ENCODE measurements around the gene MAPK4.

The MAPK4 gene

DNA sequence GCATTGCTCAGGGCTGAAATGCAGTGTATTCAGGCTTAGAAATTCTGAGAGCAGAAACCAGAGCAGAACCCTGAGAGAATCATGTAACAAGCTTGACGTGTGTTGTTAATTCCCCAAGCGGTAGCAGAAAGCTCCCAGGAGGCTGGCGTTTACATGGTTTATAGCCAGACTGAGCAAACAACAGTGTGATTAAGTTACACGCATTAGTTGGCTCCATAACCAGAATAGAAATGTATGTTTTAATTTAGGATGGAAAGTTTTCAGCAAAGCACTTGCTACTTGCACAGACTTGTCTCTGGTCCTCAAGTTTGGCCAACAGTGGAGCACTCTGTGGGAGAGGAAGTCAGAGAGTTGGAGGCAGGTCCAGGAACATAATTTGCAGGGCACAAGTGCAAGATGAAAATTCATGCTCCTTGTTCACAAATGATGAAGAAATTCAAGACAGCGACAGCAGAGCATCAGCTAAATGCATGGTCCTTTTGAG lies 69.3 kb downstream of the MAPK4 start (continued):
- TF ChIP-seq ZEB2 (tag by site-specific recombination; IDR thresholded peaks at IDR 0.05), result peak; percentile 99
- no peak for TF ChIP-seq ZNF223 (tag by site-specific recombination; IDR thresholded peaks at IDR 0.05)
- TF ChIP-seq, protein P1, sequence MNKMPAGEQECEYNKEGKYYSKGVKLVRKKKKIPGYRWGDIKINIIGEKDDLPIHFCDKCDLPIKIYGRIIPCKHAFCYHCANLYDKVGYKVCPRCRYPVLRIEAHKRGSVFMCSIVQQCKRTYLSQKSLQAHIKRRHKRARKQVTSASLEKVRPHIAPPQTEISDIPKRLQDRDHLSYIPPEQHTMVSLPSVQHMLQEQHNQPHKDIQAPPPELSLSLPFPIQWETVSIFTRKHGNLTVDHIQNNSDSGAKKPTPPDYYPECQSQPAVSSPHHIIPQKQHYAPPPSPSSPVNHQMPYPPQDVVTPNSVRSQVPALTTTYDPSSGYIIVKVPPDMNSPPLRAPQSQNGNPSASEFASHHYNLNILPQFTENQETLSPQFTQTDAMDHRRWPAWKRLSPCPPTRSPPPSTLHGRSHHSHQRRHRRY (tag by site-specific recombination; IDR thresholded peaks at IDR 0.05), result no peak
- peak; percentile 68; the same call in 1 of the 2 replicates for TF ChIP-seq ZBTB21 (tag by site-specific recombination; IDR thresholded peaks at IDR 0.05)
- TF ChIP-seq KLF9 (tag by site-specific recombination; IDR thresholded peaks at IDR 0.05; ENCODE audit: low read depth), result no peak
- TF ChIP-seq ZNF561 (tag by site-specific recombination; IDR thresholded peaks at IDR 0.05; ENCODE audit: borderline replicate concordance), result peak; percentile 89
- peak; percentile 99 for TF ChIP-seq GLIS1 (tag by site-specific recombination; IDR thresholded peaks at IDR 0.05)
- TF ChIP-seq BCL11A (tag by site-specific recombination; IDR thresholded peaks at IDR 0.05; ENCODE audit: low read depth), result peak; percentile 86; the same call in 1 of the 2 replicates
- TF ChIP-seq, protein P2, sequence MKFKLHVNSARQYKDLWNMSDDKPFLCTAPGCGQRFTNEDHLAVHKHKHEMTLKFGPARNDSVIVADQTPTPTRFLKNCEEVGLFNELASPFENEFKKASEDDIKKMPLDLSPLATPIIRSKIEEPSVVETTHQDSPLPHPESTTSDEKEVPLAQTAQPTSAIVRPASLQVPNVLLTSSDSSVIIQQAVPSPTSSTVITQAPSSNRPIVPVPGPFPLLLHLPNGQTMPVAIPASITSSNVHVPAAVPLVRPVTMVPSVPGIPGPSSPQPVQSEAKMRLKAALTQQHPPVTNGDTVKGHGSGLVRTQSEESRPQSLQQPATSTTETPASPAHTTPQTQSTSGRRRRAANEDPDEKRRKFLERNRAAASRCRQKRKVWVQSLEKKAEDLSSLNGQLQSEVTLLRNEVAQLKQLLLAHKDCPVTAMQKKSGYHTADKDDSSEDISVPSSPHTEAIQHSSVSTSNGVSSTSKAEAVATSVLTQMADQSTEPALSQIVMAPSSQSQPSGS (tag by site-specific recombination; IDR thresholded peaks at IDR 0.05; ENCODE audit: low read depth), result peak; percentile 68
- TF ChIP-seq PRDM1 (tag by site-specific recombination; IDR thresholded peaks at IDR 0.05), result peak; percentile 23; the same call in 1 of the 2 replicates
- TF ChIP-seq ZNF19 (tag by site-specific recombination; IDR thresholded peaks at IDR 0.05; ENCODE audit: low read depth), result no peak
- TF ChIP-seq ZNF394 (tag by site-specific recombination; IDR thresholded peaks at IDR 0.05; ENCODE audit: borderline replicate concordance), result peak; percentile 79
- TF ChIP-seq ZNF629 (tag by site-specific recombination; IDR thresholded peaks at IDR 0.05), result peak; percentile 94
- no peak for TF ChIP-seq SALL2 (tag by site-specific recombination; IDR thresholded peaks at IDR 0.05; ENCODE audit: borderline replicate concordance)
- no peak; the same call in 1 of the 2 replicates for TF ChIP-seq ZFP3 (tag by site-specific recombination; IDR thresholded peaks at IDR 0.05; ENCODE audit: low read depth)
- TF ChIP-seq ZNF416 (tag by site-specific recombination; IDR thresholded peaks at IDR 0.05), result no peak
- no peak for TF ChIP-seq ZNF530 (tag by site-specific recombination; IDR thresholded peaks at IDR 0.05; ENCODE audit: low read depth)
- TF ChIP-seq ZFP69B (tag by site-specific recombination; IDR thresholded peaks at IDR 0.05), result peak; percentile 61
- TF ChIP-seq, protein P3, sequence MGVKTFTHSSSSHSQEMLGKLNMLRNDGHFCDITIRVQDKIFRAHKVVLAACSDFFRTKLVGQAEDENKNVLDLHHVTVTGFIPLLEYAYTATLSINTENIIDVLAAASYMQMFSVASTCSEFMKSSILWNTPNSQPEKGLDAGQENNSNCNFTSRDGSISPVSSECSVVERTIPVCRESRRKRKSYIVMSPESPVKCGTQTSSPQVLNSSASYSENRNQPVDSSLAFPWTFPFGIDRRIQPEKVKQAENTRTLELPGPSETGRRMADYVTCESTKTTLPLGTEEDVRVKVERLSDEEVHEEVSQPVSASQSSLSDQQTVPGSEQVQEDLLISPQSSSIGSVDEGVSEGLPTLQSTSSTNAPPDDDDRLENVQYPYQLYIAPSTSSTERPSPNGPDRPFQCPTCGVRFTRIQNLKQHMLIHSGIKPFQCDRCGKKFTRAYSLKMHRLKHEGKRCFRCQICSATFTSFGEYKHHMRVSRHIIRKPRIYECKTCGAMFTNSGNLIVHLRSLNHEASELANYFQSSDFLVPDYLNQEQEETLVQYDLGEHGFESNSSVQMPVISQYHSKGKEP (tag by site-specific recombination; IDR thresholded peaks at IDR 0.05), result peak; percentile 97
- 0 out of 2 replicates have a peak, but pooled peaks have one; percentile 60 for TF ChIP-seq ZNF239 (tag by site-specific recombination; IDR thresholded peaks at IDR 0.05)
- TF ChIP-seq, protein P4, sequence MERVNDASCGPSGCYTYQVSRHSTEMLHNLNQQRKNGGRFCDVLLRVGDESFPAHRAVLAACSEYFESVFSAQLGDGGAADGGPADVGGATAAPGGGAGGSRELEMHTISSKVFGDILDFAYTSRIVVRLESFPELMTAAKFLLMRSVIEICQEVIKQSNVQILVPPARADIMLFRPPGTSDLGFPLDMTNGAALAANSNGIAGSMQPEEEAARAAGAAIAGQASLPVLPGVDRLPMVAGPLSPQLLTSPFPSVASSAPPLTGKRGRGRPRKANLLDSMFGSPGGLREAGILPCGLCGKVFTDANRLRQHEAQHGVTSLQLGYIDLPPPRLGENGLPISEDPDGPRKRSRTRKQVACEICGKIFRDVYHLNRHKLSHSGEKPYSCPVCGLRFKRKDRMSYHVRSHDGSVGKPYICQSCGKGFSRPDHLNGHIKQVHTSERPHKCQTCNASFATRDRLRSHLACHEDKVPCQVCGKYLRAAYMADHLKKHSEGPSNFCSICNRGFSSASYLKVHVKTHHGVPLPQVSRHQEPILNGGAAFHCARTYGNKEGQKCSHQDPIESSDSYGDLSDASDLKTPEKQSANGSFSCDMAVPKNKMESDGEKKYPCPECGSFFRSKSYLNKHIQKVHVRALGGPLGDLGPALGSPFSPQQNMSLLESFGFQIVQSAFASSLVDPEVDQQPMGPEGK (tag by site-specific recombination; IDR thresholded peaks at IDR 0.05), result peak; percentile 49; the same call in 1 of the 2 replicates
- peak; percentile 87 for TF ChIP-seq ZNF391 (tag by site-specific recombination; IDR thresholded peaks at IDR 0.05; ENCODE audit: borderline replicate concordance, low read depth)
- TF ChIP-seq ZNF837 (tag by site-specific recombination; IDR thresholded peaks at IDR 0.05), result peak; percentile 35; the same call in 1 of the 2 replicates
- TF ChIP-seq SCRT2 (tag by site-specific recombination; IDR thresholded peaks at IDR 0.05), result peak; percentile 56
- TF ChIP-seq ZNF677 (tag by site-specific recombination; IDR thresholded peaks at IDR 0.05), result no peak
- no peak for TF ChIP-seq GLI4 (tag by site-specific recombination; IDR thresholded peaks at IDR 0.05)
- no peak for TF ChIP-seq ZNF670 (tag by site-specific recombination; IDR thresholded peaks at IDR 0.05; ENCODE audit: low read depth)
- no peak for TF ChIP-seq ZNF211 (tag by site-specific recombination; IDR thresholded peaks at IDR 0.05; ENCODE audit: low read depth)
- no peak for TF ChIP-seq ZNF221 (tag by site-specific recombination; IDR thresholded peaks at IDR 0.05; ENCODE audit: borderline replicate concordance)
- TF ChIP-seq ZNF548 (tag by site-specific recombination; IDR thresholded peaks at IDR 0.05), result no peak
- TF ChIP-seq OVOL3 (tag by site-specific recombination; IDR thresholded peaks at IDR 0.05), result peak; percentile 99
- peak; percentile 77 for TF ChIP-seq ZNF596 (tag by site-specific recombination; IDR thresholded peaks at IDR 0.05)
- TF ChIP-seq ZNF610 (tag by site-specific recombination; IDR thresholded peaks at IDR 0.05; ENCODE audit: borderline replicate concordance), result peak; percentile 69; the same call in 1 of the 2 replicates
- TF ChIP-seq ZNF777 (tag by site-specific recombination; IDR thresholded peaks at IDR 0.05; ENCODE audit: borderline replicate concordance), result no peak

Measured in HEK293 (cell line).